Stimulated activated CD4-positive, alpha-beta T cell treated with anti-CD3 and anti-CD28 coated beads, Interleukin-15, amount 100 ng/mL, for 24 hours (primary cell): Measurements from ENCODE around the gene SPTBN2.
A peak's percentile ranks its signal among the peaks of the same experiment; 100 is the strongest.
"Not testable (repeated sequence)": the region's sequence is repeated elsewhere in the genome, so short reads cannot be mapped to it uniquely, and the experiment has no call there.

ENCODE experiments used
- DNase-seq: peaks from one replicate; pipeline ENCODE4 v3.0.0-alpha.2; 2020

SPTBN2 gene

DNA sequence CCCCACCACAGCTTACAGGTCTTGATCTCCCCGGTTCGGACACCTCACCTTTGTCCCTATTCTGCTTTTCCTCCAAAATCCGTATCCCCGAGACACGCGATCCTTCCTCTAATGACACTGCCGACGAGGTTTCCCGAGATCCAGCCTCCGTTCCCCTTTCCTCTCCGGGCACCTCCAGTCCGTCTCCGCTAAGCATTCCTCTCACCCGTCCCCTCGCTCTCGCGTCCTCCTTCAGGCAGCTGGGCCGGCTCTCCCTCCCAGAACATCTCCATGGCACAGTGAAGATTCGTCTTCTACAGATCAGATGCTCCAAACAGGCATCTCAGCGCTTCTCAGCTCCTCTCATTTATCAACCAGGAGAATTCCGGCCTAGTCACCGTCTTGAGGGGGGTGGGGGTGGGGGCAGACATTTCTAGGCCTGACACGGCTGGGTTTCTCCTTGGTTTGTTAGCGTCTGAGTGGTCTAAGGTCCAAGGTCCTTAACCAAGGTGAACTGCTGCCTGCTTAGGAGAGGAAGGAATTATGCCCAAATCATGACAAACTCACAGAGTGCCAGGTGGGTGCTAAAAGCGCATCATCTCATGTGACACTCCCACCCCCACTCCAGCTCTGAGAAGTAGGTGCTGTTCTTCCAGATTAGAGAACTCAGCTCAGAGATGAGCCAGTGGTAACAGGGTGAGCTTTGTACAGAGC, at the start of gene SPTBN2:
Gene SPTBN2 (minus strand): TSS at position 524 of the 693 bp plus-strand sequence. CDS start 7,976 bp downstream, outside the sequence.
- no peak for DNase-seq

DNA sequence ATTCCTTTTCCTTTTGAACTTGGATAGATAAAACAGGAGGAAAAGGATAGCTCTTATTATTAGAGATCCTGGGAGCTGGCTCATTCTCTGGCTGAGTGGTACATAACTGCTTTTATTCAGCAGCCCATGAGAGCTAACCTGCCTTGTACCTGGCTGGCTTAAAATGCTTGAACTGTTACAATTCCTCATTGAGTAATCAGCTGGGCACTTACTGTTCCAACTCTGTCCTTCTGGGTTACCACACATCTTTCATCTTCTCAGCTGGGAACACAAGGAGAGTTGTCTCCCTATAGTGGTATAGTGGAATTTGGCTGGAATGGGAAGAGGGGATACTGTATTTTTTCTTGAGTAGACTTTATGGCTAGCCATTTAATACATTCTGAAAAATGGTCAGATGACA, 39.8 kb upstream of the SPTBN2 start:
- DNase-seq = no peak

DNA sequence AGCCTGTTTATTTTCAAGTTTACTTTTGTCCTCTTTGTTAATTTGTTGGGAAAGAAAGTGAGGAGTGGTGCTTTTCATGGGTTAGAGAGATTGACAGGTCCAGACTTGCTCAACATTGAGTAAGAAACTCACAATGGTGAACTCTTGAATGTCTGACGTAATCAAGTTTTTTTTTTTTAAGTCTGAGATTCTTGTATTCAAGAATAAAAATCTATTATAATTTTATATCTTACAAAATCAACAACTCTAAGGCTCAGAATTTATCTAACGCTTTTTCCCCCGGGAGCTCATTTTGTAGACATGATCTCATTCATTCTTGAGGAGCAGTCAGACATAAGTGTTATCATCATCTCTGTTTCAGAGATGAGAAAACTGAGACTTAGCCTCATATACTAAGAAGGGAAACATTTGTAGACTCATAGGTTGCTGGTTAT, 39.1 kb upstream of the SPTBN2 start:
- no peak for DNase-seq

DNA sequence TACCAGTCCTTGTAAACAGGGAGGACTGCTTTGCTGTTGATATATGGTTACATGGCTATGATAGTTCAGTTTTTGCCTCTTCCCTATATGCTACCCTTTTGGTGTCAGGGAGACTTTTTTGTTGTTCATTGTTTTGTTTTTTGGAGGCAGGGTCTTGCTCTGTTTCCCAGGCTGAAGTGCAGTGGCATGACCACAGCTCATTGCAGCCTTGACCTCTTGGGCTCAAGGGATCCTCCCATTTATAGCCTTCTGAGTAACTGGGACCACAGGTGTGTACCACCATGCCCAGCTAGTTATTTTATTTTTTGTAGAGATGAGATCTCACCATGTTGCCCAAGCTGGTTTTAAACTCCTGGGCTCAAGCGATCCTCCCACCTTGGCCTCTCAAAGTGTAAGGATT, 38.6 kb upstream of the SPTBN2 start:
- DNase-seq = no peak

DNA sequence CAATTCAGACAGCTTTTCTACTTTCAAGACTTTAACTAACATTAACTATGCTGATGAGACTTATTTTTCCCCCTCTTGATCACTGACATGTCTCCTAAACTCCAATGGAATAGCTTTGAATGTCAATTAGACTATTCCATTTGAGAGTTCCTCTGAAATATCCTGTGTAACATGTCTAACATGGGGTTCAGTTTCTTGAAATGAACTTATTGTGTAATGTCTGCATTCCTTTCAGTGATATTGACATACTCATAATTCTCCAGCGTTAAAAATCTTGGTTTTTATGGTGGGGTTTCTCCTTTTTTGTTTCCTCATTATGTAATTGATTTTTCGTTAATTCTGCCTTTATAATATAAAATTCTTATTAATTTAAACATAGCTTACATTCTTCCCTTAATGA, 37.7 kb upstream of the SPTBN2 start:
- DNase-seq = no peak

DNA sequence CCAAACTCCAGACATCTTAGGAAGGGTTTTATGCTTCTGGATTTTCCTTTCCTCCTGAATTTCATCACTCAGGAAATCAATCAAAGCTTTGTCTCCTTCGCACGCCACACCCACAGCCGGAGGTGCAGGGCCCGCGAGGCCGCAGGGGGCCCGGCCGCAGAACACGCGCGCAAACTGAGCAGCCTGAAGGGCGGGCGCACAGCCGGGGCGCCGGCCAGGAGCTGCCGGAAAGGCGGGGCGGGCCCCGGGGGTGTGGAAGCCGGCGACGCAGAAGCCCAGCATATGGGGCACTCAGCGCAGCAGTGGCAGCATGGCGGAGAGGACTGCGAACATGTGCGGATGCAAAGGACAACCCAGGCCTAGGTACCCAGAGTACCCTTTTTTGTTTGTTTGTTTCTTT, 33.1 kb upstream of the SPTBN2 start:
- DNase-seq = no peak

DNA sequence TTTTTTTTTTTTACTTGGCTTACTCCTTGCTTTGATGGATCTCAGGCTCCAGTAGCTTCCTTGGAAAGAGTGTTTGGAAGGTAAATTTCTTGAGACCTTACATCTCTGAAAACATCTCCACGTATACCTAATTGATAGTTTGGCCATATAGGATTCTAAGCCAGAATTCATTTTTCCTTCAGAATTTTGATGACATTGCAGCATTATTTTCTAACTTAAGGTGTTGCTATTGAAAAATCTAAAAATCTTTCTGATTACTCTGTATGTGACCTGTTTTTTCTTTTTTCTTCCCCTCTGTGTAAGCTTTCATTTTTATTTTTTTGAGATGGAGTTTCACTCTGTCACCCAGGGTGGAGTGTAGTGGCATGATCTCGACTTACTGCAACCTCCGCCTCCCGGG, 23.1 kb upstream of the SPTBN2 start:
- DNase-seq = no peak

DNA sequence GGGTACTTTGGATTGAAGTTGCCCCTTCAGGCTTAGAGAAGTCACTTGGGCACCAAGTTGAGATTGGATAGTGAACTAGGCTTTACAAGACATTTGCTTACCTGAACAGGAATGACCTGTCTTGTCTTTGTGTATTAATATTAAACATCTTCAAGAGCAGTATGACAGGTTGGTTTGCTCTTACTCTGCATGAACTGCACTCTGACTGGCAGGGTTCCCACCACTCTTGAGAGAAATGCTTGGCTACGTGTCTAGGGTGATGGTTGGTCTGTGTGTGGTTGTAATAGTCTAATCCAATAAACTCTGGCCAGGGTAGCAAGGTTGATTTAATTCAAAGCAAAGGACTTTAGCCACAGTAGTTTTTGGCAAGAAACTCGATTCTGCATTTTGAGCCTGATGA, 20.1 kb upstream of the SPTBN2 start:
- DNase-seq = no peak

DNA sequence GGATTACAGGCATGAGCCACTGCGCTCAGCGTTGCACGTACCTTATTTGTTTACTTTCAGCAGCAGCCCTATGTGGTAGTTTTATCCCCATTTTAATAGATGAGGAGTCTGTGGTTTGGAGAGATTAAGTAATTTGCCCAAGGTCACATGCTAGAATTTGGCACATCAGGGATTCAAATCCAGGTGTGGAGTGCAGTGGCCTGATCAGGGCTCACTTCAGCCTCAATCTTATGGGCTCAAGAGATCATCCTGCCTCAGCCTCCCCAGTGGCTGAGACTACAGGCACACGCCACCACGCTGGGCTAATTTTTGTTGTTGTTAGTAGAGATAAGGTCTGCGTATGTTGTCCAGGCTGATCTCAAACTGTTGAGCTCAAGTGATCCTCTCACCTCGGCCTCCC, 18.5 kb upstream of the SPTBN2 start:
- no peak for DNase-seq

DNA sequence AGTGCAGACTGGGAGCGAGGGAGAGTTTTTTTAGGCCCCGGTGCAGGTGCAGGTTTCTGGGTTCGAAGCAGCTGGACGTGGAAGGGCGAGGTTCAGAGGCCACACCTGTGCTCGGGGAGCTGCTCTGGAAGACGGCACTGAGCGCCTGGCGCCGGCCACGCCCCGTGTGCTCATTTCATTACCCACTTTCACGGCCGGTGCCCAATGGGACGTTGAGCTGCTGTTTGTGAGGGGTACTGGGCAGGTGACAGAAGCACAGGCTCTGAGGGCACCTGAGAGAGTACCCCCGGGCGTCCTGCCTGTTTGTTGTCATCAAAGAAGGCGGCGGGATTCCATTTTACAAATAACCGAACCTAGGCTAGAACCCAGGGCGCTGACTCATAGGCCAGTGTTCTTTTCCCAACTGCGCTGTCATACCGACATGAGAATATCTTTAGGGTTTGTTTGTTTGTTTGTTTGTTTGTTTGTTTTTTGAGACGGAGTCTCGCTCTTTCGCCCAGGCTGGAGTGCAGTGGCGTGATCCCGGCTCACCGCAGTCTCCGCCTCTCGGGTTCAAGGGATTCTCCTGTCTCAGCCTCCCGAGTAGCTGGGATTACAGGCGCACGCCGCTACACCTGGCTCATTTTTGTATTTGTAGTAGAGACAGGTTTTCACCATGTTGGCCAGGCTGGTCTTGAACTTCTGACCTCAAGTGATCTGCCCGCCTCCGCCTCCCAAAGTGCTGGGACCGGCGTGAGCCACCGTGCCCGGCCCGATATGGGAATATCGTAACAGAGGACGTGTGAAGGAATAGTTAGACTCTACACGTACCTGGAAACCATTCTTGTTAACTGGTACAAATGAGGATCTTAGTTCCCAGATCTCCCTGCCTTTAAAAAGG, 16.6 kb upstream of the SPTBN2 start:
- peak; percentile 72 for DNase-seq

DNA sequence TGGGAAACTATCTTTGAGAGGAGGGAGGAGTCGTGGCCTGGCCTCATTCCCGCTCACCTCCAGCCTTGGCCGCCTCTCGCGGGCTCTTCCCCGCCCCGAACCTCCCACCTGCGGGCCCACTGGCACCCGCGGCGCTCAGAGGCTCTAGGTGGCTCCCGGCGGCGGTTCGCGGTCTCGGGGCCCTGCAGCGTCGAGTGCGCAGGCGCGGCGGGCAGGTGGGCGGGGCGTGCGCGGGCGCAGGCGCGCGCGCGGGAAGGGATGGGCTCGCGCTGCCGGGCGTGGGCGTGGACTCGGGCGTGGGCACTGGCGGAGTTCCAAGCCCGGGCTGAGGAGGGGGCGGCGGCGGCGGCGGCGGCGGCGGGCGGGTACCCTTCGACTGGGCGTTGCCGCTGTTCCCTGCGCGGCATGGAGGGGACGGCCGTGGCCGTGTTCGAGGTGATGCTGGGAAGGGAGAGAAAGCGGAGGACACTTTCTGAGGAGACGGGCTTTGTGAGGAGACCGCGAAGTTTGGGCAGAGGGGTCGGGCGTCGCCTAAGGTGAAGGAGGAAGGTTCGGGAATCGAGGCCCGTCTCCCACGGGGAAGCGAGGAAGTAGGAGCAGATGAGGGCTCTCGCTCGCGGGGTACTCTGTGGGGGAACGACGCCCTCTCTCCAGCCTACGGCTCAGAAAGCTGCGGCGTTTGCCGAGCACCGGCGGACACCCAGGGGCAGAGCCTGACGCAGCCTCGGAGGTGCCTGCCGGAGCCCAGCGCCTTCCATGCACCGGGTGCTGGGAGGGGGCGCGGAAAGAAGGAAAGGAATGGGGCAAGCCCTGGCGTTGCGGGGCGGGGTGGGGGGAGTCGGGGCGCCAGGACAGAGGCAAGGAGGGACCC, 15.7 kb upstream of the SPTBN2 start:
- DNase-seq = peak; percentile 90

DNA sequence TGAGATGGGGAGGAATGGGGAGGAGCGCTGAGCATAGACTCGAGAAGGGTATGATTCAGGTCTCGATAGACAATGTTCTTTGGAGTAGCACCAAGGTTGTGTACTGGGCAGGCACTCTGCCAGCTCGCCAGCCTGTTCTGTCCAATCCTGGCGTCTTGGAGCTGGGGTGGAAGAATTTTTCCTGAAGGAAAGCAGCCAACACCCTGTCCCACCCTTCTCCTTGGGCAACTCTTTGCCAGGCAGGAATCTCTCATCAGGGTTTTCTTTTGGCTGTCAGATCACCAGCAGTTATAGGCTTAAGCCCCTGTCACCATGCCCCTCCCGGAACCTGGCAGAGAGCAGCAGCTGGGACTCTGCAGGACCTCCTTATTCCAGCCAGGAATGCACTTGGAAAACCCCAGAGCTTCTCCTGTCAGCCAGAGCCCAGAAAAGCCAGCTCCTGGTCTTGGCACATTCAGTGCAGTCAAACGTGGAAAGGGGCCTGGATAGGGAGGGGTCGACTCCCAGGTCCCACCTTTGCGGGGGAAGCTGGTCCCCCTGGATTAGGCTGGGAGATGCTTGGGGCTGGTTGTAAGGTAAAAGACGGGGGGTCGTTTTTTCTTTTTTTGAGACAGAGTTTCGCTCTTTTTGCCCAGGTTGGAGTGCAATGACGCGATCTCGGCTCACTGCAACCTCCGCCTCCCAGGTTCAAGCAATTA, 14.4 kb upstream of the SPTBN2 start:
- DNase-seq = no peak

DNA sequence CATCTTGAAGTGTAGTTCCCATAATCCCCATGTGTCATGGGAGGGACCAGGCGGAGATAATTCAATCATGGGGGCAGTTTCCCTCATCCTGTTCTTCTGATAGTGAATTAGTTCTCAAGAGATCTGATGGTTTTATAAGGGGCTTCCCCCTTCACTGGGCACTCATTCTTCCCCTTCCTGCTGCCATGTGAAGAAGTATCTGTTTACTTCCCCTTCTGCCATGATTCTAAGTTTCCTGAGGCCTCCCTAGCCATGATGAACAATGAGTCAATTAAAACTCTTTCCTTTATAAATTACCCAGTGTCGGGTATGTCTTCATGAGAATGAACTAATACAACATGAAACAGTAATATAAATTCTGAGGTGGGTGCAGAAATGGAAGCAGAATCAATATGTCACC, 12.1 kb upstream of the SPTBN2 start:
- no peak for DNase-seq

DNA sequence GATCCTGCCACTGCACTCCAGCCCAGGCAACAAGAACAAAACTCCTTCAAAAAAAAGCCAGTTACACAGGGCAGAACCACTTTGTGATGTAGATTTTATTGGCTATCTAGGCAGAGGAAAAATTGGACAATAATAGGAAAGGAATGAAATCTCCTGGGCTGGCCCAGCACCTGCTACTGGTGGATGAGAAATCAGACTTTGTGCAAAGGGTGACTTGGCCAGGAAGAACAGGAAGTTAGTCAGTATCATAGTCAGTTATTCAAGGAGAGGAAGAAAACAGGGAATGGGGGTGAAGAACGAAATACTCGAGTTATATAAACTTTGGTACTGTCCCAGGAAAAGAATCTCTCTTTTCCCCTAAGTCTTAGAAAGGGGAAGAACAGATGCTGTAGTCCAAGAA, 11.0 kb upstream of the SPTBN2 start:
- no peak for DNase-seq

DNA sequence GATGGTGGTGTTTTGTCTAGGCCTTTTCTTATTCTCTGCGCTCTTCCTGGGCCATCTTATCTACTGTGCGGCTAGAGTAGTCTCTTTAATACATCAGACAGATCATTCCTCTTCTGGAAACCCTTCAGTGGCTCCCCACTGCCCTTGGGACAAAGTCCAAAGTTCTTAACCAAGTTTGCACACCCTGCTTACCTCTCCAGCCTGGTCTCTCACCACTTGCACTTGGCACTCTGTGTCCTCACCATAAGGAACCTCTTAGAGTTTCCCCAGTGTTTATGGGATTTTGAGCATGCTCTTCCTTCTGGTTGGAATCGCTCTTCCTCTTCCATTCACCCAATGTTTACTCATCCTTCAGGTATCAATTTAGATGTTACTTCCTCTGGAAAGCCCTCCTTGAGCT, 5.2 kb upstream of the SPTBN2 start:
- no peak for DNase-seq

DNA sequence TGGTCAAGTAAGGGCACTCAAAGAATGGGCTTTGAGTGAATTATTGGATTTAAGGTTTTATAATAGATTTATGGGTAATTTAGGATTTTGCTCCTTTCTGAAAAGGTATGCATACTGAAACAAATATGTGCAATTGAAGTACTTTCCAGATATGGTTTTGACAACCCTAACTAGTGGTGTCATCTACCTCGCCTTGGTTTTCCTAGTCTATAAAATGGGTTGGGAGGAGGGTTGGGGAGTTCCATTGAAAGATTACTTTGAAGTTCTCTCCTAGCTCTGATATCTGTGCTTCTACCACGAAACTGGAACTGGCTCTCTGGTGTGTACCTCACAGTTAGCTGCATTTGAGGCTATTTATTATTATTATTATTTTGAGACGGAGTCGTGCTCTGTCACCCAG, 431 bp upstream of the SPTBN2 start:
- DNase-seq = no peak

DNA sequence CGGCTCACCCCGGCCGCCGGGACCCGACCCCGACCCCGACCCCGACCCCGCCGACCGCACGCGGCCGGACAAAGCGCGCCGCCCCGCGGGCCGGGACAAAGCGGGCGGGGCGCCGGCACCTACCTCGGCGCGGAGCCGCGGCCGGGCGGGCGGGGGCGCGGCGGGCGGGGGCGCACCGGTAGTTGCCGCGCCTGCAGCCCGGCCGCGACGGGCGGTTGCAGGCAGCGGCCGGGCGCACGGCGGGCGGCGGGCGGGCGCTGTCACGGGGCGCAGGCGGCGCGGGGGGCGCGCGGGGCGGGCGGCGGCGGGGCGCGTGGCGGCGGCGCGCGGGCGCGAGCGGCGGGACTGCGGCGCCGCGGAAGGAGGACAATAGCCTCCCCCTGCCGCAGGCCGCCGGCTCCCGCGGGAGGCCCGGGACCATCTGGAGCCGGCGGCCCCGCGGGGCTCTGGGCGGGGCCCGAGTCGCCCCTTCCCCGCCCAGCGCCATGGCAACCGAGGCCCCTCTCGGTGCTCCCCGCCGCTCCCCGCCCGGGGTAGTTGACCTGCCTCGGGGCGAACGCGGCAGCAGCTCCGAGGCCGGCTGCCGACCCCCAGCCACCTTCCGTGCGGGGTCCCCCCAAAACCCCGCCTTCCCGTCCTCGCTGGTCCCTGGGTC, 851 bp downstream of the SPTBN2 start:
- DNase-seq = peak; percentile 15

DNA sequence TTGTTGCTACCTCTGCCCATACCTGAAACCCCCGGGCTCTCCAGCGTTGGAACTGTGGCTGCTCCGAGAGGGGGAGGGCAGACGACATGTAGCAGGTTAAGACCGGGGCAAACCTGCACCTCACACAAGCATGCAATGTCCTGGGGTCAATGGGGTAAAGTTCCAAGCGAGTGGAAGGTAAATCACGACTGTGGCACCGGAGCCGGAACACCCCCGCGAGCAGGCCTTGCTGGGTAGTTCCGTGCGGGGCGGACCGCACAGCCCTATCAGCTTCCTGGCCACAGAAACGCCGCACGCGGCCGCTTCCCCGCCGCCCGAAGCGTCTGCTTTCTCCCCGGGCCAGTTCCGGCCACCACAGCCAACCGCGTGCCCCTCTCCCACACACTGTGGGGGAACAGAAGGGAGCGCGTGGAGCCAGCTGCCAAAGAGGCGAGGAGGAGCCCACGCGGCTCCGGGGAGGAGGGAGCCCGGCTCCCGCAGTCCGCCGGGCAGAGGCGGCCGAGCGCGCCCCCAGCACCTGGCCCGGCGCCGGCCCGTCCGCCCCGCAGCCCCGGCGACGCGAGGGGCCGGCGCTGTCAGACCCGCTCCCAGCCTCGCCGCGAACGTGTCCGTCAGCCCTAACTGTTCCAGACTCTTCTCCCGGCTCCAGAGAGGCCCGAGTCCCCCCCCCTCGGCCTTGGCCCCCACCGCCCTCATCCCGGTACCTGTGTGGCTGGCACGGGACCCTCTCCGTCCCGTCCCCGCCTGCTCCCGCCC, 1.6 kb downstream of the SPTBN2 start:
- peak; percentile 48 for DNase-seq

DNA sequence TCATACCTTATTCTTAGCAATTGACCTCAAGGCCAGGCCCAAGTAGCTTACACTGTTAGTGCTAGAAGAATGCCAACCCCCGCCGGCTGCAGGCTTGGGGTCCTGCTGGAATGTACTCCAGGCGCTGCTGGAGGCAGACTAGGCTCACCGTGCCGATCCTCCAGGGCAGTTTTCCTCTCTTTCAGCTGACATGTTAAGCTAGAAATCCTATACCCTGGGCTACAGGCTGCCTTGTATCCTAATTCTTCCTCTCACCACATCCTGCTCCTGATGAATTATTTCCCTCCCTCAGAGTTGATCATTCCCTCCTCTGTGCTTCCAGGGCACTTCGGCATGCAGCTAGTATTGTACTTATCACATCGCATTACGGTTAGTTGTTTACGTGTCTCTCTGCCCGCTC, 3.4 kb downstream of the SPTBN2 start:
- no peak for DNase-seq

DNA sequence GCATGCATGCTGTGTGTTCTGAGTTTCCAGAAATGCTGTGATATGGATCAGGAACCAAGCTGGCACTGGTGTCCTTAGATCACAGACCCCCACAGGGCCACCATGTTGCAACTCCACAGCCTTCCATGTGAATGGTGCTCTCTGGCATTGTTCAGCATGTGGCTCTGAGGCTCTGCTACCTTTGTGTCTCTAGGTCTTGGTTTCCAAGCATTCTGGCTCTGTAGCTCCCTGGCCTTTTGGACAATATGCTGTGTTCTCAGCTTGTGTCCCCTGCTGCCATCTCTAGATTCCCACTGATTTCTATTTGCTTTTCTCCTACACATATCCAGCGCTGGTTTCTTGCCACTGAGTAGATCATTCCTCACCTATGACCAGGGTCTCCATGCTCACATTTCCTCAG, 3.9 kb downstream of the SPTBN2 start:
- DNase-seq = no peak

DNA sequence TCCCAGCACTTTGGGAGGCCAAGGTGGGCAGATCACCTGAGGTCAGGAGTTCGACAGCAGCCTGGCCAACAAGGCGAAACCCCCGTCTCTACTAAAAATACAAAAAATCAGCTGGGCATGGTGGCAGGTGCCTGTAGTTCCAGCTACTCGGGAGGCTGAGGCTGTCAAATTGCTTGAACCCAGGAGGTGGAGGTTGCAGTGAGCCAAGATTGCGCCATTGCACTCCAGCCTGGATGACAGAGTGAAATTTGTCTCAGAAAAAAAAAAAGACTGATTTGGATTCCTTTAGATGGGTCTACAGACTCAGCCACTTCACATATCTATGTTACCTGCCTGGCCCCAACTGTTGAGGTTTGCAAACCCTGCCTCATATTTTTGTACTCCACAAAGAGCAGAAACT, 4.8 kb downstream of the SPTBN2 start:
- not testable (repeated sequence) for DNase-seq
